Stimulated activated CD8-positive, alpha-beta memory T cell treated with anti-CD3 and anti-CD28 coated beads, Interleukin-4, amount 100 ng/mL, for 48 hours (primary cell): ENCODE measurements around the gene MT1B.
"Not testable (repeated sequence)": the region's sequence is repeated elsewhere in the genome, so short reads cannot be mapped to it uniquely, and the experiment has no call there.

Source experiments
- DNase-seq: peaks from one replicate; pipeline ENCODE4 v3.0.0-alpha.2; 2020

The MT1B gene

GRCh38 chr16:56621665-56622445 lies 29.8 kb upstream of the MT1B start:
- DNase-seq = not testable (repeated sequence)

DNA sequence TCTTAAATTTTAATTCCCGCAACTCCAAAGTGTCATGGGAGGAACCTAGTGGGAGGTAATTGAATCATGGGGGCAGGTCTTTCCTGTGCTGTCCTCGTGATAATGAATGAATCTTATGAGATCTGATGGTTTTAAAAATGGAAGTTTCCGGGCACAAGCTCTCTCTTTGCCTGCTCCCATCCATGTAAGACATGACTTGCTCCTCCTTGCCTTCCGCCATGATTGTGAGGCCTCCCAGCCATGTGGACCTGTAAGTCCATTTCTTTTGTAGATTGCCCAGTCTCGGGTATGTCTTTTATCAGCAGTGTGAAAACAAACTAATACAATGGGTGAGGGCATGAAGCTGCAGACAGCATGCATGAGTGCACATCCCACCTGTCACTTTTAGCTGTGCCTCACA lies 28.5 kb upstream of the MT1B start:
- DNase-seq = not testable (repeated sequence)

GRCh38 chr16:56623637-56624036 lies 28.0 kb upstream of the MT1B start:
- DNase-seq = no peak

- DNase-seq = peak; percentile 86
These were observed 26.3 kb upstream of the MT1B start, which contains the start of gene MT1E for GRCh38 chr16:56625140-56625942. MT1E (plus strand) TSS chr16:56625781; CDS start chr16:56625852, 71 bp downstream.

DNA sequence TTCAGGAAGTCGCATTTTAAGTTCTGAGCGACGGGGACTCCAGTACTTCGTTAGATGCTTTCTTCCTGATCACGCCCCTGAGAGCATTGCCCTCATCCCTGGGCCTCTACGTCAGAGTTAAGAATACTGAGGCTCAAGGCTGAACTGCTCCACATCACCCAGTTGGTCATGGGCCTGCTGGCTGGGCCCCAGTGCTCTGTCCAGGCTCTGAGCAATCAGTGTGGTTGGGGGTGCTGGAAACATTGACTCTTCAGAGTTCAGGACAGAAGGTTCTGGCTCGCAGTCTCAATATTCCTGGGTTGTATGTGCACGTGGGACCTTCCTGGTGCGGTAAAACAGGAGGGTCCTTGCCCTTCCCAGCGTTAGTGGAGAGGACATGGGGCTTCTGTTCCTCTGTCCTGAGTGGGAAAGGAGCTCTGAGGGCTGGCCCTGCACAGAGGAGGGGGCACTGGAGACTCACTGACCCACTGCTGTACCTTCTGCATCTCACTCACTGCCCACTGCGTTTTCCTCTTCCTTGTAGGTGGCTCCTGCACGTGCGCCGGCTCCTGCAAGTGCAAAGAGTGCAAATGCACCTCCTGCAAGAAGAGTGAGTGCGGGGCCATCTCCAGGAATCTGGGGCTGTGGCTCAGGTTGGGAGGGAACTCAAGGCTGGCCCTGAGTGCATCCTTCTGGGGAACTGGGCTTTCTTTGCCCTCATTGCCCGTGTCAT lies 25.6 kb upstream of the MT1B start:
- DNase-seq = no peak

DNA sequence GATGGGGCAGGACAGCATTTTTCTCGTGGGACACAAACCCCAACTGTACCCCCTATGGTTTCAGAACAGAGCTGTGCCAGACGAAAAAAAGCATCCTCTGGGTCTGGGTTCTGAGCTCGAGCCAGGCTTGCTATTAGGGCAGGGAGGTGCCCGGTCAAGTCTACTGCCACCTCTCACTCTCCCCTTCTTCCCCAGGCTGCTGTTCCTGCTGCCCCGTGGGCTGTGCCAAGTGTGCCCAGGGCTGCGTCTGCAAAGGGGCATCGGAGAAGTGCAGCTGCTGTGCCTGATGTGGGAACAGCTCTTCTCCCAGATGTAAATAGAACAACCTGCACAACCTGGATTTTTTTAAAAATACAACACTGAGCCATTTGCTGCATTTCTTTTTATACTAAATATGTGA lies 25.0 kb upstream of the MT1B start:
- DNase-seq = no peak

DNA sequence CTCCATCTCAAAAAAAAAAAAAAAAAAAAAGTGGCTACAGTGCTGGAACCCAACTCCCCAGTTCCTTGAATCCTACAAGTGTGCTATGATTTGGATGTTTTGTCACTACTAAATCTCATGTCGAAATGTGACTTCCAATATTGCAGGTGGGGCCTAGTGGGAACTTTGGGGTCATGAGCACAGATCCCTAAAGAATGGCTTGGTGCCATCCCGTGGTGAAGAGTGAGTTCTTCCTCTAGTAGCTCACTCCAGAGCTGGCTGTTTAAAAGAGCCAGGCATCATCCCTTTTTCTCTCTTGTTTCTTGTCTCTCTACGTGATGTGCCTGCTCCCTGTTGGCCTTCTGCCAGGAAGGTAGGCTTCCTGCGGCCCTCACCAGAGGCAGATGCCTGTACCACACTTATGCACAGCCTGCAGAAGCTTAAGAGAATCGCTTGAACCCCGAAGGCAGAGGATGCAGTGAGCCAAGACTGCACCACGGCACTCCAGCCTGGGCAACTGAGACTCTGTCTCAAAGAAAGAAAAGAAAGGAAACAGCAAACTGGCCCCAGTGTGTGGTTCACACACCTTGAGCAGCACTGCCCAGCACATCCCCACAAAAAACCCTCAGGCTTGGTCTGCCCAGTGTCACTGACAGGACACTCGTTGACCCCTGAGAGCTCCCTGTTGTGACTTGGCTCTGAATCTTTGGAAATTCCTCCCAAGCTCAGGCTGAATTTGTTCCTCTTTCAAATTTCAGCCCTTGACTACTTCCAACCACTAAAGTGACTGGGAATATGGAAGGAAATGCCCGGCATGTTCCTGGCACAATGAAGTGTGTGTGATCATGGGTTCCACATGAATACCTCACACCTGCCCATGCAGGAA lies 23.0 kb upstream of the MT1B start:
- DNase-seq = no peak

DNA sequence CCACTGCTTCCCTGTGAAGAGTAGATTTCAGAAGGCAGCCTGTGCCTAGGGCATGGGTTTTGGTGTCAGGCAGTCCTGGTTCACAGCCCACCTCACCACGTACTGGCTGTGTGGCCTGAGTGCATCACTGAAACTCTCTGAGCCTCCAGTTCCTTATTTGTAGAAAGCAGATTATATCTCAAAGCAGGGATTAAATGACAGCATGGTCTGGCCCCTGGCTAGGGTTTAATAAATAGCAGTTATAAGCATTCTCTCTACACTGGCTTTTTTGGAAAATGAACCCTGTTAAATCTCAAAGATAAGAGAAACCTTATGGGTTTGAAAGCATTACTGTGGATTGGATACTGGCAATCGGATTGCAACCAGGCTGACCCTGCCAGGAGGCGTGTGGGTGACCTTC lies 22.2 kb upstream of the MT1B start:
- DNase-seq = no peak

GRCh38 chr16:56630134-56630533 lies 21.6 kb upstream of the MT1B start:
- no peak for DNase-seq

DNA sequence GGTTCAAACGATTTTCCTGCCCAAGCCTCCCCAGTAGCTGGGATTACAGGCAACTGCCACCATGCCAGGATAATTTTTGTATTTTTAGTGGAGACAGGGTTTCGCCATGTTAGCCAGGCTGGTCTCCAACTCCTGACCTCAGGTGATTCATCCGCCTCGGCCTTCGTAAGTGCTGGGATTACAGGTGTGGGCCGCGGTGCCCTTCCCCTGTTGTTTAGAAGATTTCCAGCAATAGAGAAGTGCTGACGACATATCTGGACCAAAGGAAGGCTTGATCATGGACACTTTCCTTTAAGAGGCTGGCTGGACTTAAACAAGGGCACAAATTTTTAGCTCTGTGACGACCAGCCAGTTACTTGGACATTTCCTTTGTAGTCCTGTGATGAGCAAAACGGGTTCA lies 20.5 kb upstream of the MT1B start:
- DNase-seq = no peak

DNA sequence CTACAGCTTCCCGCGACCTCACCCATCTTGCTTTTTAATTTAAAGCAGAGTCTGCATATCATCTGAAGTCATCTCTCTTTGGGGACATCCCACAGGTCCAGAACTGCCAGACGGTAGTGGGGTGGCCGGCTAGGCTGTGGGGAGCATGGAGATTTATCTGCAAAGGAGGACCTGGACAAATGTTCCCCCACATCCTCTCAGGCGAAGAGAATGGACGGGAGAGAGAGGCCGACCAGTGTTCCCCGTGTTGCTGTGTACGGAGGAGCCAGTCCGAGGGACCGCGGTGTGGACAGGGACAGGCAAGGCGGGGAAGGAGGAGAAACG lies 19.9 kb upstream of the MT1B start:
- no peak for DNase-seq

DNA sequence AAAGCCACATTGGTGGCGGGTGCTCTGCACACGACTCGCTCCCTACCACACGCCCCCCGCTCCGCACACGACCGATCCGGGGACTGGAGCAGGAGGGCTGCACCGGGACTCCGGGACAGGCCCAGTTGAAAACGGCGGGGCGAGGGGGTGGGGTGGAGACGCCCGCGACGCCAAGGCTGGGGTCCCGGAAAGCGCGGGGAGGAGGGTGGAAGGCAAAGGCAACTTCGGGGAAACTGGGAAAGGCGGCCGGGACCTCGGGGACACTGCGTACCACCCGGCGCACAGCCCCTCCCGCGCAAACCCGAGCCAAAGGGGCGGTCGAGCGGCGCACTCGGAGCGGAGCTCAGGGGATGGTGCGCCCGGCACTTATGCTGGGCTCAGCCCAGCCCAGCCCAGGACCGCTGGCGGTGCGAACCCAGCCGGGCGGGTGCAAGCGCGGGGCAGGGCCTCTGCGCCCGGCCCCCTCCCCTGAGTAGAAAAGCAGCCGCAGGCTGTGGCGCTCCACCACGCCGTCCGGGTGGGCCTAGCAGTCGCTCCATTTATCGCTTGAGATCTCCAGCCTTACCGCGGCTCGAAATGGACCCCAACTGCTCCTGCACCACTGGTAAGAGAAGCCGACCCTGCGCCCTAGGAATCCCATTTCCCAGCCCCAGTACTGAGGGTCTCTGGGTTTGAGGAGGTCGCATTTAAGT lies 19.4 kb upstream of the MT1B start, which contains the start of gene MT1M:
Gene MT1M, plus strand, starts transcription at position 504 of the 692 bp plus-strand sequence. Its CDS starts 73 bp downstream, at position 577.
- no peak for DNase-seq

DNA sequence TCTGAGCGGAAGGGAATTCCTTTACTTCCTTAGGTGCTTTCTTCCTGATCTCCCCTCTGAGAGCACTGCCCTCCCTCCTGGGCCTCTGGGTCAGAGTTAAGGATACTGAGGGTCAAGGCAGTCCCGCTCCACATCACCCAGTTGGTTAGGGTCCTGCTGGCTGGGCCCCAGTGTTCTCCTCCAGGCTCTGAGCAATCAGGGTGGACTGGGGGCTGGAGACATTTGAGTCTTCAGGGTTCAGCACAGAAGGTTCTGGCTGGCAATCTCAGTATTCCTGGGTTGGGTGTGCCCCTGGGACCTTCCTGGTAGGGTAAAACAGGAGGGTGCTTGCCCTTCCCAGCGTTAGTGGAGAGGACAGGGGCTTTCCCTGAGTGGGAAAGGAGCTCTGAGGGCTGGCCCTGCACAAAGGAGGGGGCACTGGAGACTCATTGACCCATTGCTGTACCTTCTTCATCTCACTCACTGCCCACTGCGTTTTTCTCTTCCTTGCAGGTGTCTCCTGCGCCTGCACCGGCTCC lies 18.8 kb upstream of the MT1B start:
- DNase-seq = no peak

GRCh38 chr16:56633535-56633934 lies 18.2 kb upstream of the MT1B start:
- no peak for DNase-seq

- no peak for DNase-seq
These were observed 16.8 kb upstream of the MT1B start for GRCh38 chr16:56634715-56635440.

- DNase-seq = no peak
These were observed 16.2 kb upstream of the MT1B start for GRCh38 chr16:56635441-56635967.

DNA sequence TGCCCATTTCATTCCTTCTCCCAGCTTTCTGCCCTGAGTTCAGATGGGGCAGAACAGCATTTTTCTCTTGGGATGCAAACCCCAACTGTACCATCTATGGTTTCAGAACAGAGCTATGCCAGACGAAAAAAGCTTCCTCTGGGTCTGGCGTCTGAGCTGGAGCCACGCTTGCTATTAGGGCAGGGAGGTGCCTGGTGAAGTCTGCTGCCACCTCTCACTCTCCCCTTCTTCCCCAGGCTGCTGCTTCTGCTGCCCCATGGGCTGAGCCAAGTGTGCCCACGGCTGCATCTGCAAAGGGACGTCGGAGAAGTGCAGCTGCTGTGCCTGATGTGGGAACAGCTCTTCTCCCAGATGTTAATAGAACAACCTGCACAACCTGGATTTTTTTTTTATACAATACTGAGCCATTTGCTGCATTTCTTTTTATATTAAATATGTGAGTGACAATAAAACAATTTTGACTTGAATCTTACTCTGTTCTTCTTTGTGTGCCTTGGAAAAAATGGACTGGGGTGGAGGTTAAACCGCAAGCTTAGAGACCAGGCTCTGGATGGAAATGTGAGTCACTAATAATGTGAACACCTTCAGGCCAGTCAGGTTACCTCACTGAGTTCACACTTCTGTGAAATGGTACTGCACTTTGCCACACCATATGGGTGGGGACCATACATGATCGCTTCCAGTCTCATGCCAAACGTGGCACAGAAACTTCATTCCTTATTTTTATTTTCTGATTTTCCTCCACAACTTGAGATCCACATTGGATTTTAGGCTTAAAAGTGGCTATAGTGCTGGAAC lies 14.9 kb upstream of the MT1B start:
- DNase-seq = no peak

GRCh38 chr16:56637814-56638750 lies 13.6 kb upstream of the MT1B start, which contains the start of gene MT1A:
MT1A (plus strand) TSS chr16:56638666; CDS start chr16:56638739, 73 bp downstream.
- no peak for DNase-seq

DNA sequence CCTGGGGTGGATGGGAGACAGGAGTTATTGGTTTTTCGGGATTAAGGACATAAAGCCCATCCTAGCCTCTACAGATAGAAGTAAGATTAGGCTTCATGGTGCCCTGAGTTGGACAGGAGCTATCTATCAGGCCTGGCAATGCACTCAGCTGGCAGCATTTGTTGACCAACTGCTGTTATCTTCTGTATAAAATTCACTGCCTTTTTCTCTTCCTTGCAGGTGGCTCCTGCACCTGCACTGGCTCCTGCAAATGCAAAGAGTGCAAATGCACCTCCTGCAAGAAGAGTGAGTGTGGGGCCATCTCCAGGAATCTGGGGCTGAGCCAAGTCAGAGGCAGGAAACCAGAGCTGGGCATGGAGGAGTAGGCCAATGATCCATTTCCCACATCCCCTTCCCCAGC lies 12.6 kb upstream of the MT1B start:
- DNase-seq = no peak
